ENCODE measurements around the gene TTC6.

Gene TTC6

DNA sequence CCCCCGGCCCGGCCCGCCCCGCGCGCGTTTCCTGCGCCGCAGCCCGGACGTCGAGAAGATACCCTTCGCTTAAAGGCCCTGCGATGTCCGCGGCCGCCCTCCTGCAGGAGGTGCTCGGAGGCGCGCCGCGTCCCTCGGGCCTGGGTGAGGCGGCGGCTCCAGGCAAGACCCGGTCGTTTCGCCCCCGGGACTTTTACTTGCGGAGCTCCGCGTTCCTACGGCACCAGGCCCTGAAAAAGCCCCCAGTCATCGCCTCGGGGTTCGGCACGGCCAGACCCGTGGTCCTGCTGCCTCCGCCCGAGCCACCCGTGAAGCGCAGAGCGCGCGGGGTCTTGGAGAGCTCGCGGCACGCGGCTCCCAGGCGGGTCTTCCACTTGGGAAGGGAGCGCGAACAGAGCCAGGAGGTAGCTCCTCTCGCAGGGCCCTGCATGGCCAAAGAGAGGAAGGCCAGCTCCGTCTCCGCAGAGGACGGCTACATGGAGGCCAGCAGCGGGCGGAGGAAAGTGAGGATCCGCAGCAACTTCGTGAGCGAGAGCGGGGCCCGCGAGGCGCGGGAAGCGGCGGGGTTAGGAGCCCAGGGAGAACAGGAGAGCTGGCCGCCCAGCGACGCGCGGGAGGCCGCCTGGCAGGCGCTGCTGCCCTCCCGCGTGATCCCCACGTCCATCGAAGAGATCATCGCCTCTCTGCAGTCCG, 26.9 kb downstream of the TTC6 start:
- peaks cover 1% of the 10 kb centered on the region for H3K9me3 Mint-ChIP-seq
- CTCF ChIA-PET: no interaction called here
- DNase-seq: no peak
- H3K27me3 Mint-ChIP-seq: peaks cover 19% of the 10 kb centered on the region
- H3K27ac Mint-ChIP-seq: no peak overlapping the region
- no peaks in the 10 kb centered on the region for H3K4me1 Mint-ChIP-seq
- H3K4me3 Mint-ChIP-seq: no peak overlapping the region
- H3K36me3 Mint-ChIP-seq: no peaks in the 10 kb centered on the region

DNA sequence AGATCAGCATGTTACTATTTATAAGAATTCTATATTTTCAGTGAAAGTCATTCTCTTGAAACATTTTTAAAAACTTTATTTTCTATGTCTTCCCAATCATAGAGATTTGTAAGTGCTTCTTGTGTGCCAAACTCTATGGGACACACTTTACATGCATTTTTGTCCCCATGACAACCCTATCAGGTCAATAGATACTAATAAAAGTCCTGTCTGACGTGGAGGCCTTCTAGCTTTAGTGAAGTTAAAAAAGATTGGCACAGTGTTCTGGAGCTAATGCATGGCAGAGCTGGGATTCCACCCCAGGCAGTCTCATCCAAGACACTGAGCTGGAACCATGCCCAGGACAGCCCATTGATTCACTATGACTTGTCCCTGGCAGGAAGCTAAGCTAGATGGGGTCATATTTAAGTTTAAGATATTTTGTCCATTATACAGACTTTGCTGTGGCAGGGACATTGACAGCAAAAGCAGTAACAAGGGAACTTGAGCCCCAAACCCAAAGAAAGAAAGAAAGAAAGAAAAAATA, 28.1 kb downstream of the TTC6 start:
- Mint-ChIP-seq H3K36me3 (no peaks in the 10 kb centered on the region), H3K9me3 (no peaks in the 10 kb centered on the region), H3K27me3 (peaks cover 19% of the 10 kb centered on the region), H3K4me1 (no peaks in the 10 kb centered on the region), H3K27ac (no peak overlapping the region), H3K4me3 (no peak overlapping the region)
- DNase-seq: no peak
- CTCF ChIA-PET: no interaction called here

DNA sequence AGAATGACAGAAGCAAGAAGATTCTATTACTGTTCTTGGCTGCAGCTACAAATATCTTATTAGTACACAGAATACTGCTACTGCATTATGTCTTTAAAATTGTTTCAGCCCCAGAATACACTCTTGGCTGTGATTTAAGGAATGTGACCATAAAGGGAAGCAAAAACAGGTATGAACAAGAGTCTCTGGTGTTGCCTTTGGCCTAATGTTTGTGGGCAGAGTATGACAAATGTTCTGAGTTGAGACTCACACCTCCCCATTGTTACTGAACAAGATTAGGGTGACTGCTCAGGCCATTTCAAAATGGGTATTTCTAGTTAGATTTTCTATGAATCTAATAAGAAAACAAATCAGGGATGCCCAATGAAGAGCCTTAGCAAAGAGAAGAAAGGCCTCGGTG, 28.5 kb downstream of the TTC6 start:
- no peaks in the 10 kb centered on the region for H3K4me1 Mint-ChIP-seq
- H3K4me3 Mint-ChIP-seq: no peak overlapping the region
- H3K27me3 Mint-ChIP-seq: peaks cover 19% of the 10 kb centered on the region
- CTCF ChIA-PET: no interaction called here
- no peaks in the 10 kb centered on the region for H3K9me3 Mint-ChIP-seq
- H3K27ac Mint-ChIP-seq: no peak overlapping the region
- no peak for DNase-seq
- no peaks in the 10 kb centered on the region for H3K36me3 Mint-ChIP-seq

DNA sequence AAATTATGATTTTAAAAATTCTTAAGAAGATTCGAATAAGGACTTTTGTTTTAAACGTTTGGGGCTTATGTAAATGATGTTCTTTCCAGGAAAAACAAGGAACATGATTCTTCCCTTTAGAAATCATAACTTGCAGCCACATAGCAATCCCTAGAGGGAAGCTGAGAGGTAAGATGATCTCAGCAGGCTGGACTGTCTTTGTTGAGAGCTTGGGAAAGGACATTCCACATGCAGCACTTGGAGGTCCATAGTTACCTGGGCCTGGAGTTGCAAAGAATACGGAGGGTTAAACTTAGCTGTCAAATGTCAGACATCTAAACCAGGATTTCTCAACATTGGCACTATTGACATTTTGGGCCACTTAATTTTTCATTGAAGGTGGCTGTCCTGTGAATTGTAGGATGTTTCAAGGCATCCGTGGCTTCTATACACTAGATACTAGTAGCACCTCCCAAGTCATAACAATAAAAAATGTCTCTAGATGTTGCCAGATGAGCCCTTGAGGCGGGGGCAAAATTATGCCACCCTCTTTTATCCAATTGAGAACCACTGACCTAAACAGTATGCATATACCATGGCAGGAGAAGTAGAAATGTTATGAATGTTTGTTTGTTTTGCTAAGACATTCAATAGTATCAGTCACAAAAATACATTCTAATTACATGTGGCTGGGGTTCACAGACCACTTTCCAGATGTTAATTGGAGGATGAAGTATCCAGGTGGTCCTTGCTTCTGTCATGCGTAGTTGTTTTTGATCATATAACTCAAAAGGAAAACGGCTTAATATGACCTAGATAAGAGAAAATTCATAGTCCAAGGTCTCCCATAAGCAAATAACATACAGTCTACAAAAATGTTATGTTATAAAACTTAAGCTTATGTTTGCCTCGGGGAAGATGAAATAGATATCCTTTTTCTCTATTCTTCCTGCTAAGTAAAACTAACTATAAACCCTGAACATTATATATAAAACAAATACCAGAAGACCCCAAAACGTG, 30.5 kb downstream of the TTC6 start:
- CTCF ChIA-PET: no interaction called here
- DNase-seq: no peak
- Mint-ChIP-seq H3K4me1 (no peaks in the 10 kb centered on the region), H3K36me3 (no peaks in the 10 kb centered on the region), H3K4me3 (no peak overlapping the region), H3K27me3 (peaks cover 17% of the 10 kb centered on the region), H3K27ac (no peak overlapping the region), H3K9me3 (peaks cover 6% of the 10 kb centered on the region)

DNA sequence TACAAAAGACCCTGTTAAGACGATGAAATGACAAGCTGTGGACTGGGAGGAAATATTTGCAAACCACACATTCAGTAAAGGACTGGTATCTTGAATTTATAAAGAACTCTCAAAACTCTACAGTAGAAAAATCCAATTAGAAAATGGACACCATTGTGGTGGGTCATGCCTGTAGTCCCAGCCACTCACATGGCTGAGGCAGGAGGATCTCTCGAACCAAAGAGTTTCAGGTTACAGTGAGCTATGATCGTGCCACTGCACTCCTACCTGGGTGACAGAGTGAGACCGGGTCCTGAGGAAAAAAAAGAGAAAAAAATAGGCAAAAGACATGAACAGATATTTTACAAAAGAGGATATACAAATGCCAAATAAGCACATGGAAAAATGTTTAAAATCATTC, 41.9 kb downstream of the TTC6 start:
- Mint-ChIP-seq H3K9me3 (no peaks in the 10 kb centered on the region), H3K36me3 (no peaks in the 10 kb centered on the region), H3K27me3 (no peaks in the 10 kb centered on the region), H3K4me3 (no peak overlapping the region), H3K4me1 (no peaks in the 10 kb centered on the region), H3K27ac (no peak overlapping the region)
- no peak for DNase-seq
- CTCF ChIA-PET: no interaction called here

DNA sequence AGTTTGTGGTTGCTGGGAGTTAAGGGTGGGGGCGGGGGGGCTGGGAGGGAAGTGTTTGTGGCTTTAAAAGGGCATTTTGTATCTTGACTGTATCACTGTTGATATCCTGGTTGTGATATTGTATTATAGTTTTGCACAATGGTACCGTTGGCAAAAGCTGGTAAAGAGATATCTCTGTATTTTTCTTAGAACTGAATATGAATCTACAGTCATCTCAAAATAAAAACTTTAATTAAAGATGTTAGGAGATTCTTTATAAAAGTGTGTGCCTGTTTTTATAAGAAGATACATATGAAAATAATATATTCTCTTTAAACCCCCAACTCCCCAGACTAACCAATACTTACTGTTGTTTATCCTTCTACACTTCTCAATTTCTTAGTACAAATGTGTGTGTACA, 43.2 kb downstream of the TTC6 start:
- CTCF ChIA-PET: no interaction called here
- H3K4me3 Mint-ChIP-seq: no peak overlapping the region
- no peak for DNase-seq
- no peaks in the 10 kb centered on the region for H3K27me3 Mint-ChIP-seq
- no peak overlapping the region for H3K27ac Mint-ChIP-seq
- no peaks in the 10 kb centered on the region for H3K36me3 Mint-ChIP-seq
- H3K4me1 Mint-ChIP-seq: no peaks in the 10 kb centered on the region
- H3K9me3 Mint-ChIP-seq: no peaks in the 10 kb centered on the region

DNA sequence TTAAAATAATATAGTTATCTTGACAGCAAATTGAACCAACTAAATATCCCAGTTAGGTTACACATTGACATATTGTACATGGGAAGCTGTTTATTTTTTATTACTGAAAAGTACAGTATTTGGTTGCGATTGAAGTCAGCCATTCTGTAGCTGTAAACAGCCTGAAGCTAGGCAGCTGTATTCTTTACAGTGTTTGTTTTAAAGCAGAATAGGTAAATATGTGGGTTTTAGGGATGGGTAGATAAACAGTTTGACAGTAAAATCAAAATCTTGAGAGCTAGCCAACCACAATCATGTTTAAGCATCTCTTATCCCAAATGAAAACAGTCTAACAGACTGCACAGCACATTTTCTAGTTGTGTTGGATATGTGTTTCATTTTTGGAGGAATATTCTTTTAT, 45.7 kb downstream of the TTC6 start:
- CTCF ChIA-PET: no interaction called here
- H3K4me1 Mint-ChIP-seq: no peaks in the 10 kb centered on the region
- no peak for DNase-seq
- no peaks in the 10 kb centered on the region for H3K36me3 Mint-ChIP-seq
- H3K4me3 Mint-ChIP-seq: no peak overlapping the region
- H3K27ac Mint-ChIP-seq: no peak overlapping the region
- no peaks in the 10 kb centered on the region for H3K9me3 Mint-ChIP-seq
- H3K27me3 Mint-ChIP-seq: no peaks in the 10 kb centered on the region

DNA sequence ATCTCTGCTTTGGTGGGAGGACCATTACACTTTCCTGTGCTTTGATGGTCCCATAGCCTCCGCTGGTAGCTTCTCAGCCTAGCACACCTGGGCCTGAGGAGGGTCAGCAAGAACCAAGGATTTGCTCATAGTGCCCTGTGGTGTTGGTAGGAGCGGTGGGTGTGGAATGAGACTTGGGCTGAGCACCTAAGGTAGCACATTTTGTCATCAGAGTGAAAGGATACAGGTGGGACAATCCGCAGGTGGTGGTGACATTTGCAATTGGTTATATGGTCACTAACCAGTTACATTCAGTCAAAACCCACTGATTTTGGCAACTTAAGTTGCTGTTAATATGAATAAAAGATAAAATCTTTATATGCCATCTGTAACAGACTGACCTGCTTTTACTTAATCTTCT, 46.7 kb downstream of the TTC6 start:
- CTCF ChIA-PET: no interaction called here
- no peaks in the 10 kb centered on the region for H3K36me3 Mint-ChIP-seq
- H3K4me3 Mint-ChIP-seq: no peak overlapping the region
- no peaks in the 10 kb centered on the region for H3K27me3 Mint-ChIP-seq
- H3K4me1 Mint-ChIP-seq: no peaks in the 10 kb centered on the region
- H3K9me3 Mint-ChIP-seq: no peaks in the 10 kb centered on the region
- H3K27ac Mint-ChIP-seq: no peak overlapping the region
- no peak for DNase-seq

DNA sequence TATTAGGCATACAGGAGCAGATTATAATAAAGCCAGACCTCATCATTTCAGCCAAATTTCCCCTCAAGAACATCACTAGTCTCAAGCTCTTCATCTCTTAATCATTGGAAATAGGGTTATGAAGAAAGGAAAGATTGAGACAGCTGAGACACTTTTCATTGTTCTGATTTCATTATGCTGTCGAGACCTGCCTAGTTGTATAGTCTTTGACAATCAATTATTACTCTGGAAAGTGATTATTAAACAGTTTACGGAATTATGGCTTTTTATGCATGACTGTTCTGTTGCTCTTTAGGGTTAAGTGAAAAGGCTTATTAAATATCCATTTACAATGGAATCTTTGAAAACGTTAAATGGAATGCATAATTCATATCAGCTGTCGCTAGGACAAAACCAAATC, 48.3 kb downstream of the TTC6 start:
- no peak for DNase-seq
- Mint-ChIP-seq H3K4me1 (no peaks in the 10 kb centered on the region), H3K27ac (no peak overlapping the region)

More for the DNA sequence above, 48.3 kb downstream of the TTC6 start:
- no peaks in the 10 kb centered on the region for H3K36me3 Mint-ChIP-seq
- H3K4me3 Mint-ChIP-seq: no peak overlapping the region
- no peaks in the 10 kb centered on the region for H3K27me3 Mint-ChIP-seq
- CTCF ChIA-PET: no interaction called here
- H3K9me3 Mint-ChIP-seq: no peaks in the 10 kb centered on the region

Data from activated naive CD4-positive, alpha-beta T cell treated with anti-CD3 and anti-CD28 coated beads, Interleukin-2, amount 10 ng/mL, durations not matched to agents 7 days and 5 days (primary cell).